ENCODE data around the gene MYO5B.
"Not testable (repeated sequence)": the region's sequence is repeated elsewhere in the genome, so short reads cannot be mapped to it uniquely, and the experiment has no call there.

Gene MYO5B

DNA sequence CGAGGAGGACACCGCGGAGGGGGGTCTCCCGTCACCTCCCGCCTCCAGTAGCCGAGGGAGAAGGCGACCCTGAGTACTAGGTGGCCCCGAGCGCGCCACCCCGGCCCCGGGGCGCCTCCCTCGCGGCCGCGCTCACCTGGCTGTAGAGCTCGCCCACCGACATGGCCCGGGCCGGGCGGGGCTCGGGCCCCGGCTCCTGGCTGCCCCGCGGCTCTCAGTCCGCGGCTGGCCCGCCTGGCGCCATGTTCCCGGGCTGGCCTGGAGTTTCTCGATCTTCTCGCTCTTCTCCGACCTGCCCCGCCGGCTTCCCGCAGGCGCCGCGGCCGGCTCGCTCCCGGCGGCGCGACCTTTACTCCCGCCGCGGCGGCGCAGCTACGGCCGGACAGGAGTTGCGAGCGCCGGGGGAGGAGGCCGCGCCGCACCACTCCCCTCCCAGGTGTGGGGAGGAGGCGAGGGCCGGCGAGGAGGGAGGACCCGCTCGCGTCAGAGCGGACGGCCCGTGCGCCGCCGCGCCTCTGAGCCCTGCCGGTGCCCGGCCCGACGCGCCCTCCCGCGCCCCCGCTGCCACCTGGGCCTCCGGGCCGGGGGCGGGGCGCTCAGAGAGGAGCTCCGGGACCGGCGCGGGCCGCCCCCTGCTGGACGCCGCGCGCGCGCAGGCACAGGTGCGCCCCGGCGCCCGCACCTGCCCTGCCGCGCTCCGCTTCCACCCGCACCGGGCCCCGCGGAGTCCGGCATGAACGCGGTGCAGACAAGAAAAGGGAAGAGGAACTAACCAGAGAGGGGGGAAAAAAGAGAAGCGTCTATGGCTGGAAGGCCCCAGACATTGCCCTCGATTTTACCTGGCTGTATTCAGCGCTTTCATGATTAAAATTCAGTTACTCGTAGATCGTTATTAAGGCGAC, at the start of gene MYO5B:
Gene MYO5B (minus strand): TSS at position 517 of the 902 bp plus-strand sequence. CDS start 354 bp downstream, at position 163.
- peak; percentile 60 to 89 (median 81) for DNase-seq

DNA sequence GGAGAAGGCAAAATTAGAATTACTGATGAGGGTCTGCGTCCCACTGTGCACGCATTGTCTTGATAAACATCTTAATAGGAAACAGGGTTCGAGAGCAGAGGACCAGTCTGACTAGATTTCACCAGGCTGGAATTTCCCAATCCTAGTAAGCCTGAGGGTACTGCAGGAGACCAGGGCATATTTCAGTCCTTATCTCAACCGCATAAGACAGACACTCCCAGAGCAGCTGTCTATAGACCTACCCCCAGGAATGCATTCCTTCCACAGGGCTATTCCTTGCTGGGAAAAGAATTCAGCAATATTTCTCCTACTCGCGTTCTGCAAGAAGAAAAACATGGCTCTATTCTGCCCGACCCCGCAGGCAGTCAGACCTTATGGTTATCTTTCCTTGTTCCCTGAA, 46.8 kb upstream of the MYO5B start:
- DNase-seq, result not testable (repeated sequence)

DNA sequence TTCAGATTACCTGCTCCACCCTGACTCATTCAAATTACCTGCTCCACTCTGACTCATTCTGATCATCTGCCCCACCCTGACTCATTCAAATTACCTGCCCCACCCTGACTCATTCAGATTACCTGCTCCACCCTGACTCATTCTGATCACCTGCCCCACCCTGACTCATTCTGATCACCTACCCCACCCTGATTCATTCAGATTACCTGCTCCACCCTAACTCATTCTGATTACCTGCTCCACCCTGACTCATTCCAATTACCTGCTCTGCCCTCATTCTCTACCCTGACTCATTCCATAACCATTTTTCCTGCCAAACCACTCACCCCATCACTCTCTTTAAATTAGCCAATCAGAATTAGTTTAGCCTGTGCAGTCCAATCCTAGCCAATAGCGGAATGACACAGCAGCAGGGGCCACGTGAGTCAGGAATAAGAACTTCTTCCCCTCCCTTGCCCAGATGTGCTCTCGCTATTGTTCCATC, 45.2 kb upstream of the MYO5B start:
- DNase-seq, result no peak

DNA sequence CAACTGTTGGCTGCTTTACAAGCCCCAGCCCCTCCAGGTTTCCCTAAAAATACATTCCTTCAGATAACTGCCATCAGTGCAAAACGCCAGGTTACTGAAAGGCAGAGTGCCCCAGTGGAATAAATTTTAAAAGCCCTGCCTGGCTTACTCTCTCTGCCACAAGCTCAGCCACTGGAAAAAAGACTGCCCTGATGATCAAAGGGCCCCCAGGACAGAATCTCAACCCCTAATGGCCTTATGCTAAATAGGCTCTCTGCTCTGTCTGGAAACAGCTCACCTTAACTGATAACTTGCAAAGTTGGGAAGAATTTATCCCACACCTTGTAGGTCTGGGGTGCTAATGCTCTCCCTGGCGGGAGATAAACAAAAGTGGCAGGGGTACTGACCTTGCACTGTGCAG, 37.5 kb upstream of the MYO5B start:
- no peak for DNase-seq

DNA sequence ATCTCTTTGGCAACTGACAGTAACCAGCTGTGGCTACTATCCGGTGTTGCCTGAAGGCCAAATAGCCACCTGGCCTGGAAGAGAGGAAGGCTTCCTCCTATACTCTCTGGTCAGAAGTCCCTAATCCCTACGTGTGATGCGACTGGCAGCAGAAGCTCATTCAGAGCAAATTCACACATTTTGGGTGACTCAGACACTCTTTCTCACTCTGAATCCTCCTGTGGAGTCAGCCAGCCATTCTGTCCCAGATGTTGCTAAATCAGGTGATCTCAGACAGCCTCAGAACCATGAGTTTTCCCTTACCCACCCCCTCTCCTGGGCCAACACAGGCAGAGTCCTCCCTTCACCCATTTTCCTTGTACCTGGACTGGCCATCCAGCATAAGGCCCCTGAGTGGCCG, 36.7 kb upstream of the MYO5B start:
- DNase-seq, result no peak

DNA sequence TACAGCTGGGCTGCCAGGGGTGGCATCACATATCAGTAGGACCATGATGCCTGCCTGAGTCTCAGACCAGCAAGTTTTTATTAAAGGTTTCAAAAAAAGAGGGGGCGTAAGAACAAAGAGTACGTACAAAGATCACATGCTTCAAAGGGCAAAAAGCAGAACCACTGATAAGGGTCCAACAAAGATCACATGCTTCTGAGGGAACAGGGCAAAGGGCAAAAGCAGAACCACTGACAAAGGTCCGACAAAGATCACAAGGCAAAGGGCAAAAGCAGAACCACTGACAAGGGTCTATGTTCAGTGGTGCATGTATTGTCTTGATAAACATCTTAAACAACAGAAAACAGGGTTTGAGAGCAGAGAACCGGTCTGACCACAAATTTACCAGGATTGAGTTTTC, 25.3 kb upstream of the MYO5B start:
- DNase-seq, result not testable (repeated sequence)

DNA sequence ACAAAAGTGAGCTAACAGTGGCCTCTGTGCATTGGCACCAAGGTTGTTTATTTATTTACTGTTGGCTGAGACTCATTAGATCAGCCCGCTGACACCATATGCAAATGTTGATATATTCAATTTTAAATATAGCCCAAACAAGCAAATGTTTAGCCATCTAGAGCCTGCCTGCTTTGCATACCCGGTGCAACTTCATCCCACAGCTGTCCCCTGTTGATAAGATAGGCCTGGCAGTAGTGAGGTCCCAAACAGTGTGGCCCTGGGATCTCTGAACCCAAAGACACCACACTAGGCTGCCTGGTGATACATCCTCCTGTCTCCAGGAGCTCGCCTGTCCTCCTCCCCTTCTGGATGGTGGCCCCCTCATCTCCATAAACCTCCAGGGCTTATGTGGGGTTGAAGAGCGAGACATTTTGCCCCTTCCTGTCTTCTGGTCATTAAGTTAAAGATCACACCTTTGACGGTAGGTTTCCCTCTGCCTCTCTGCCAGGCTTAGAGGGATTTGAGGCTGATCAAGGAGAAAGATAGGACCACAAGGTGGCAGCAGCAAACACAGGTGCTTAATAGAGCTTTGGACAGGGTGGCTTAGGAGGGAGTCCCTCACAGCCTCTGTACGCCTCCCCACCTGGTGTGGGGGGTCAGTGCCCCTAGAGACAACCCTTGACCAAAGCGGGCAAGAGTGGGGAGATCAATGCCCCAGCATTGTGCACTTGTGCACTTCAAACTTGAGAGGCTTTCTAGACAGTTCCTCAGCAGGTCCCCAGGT, 23.7 kb upstream of the MYO5B start:
- DNase-seq, result peak in 1 of 3 experiments; percentile 40

DNA sequence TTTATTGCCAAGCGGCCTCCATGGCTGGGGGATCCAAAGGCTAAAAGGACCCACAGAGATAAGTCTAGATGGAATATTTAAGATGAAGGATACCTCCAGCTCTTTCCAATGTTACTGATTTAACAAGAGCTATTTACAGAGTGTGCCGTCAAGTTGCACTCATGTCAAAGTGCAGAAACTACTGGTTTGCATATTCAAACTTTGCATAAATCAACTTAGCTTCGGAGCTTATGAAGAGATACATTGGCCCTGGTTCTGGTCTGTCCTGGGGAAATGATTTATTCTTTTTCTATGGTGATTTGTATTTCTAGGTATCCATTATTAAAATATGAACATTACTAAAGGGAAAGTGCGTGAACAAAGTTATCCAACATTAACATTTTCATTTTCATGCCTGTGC, 14.4 kb upstream of the MYO5B start:
- no peak for DNase-seq

DNA sequence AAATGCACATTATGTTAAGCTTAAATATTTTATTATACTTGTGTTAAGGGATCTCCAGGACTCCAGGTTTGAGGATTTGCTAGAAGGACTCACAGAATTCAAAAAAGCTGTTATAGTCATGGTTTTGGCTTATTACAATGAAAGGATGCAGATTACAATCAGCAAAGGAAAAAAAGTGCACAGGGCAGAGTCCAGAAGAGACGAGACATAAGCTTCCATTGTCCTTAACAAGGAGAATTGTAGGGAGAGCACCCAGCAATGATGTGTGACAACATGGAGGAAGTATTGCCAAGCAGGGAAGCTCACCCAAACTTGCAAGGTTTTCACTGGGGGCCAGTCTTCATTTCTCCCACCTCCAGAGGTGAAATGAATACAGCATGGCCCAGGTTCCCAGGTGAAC, 12.8 kb upstream of the MYO5B start:
- no peak for DNase-seq

DNA sequence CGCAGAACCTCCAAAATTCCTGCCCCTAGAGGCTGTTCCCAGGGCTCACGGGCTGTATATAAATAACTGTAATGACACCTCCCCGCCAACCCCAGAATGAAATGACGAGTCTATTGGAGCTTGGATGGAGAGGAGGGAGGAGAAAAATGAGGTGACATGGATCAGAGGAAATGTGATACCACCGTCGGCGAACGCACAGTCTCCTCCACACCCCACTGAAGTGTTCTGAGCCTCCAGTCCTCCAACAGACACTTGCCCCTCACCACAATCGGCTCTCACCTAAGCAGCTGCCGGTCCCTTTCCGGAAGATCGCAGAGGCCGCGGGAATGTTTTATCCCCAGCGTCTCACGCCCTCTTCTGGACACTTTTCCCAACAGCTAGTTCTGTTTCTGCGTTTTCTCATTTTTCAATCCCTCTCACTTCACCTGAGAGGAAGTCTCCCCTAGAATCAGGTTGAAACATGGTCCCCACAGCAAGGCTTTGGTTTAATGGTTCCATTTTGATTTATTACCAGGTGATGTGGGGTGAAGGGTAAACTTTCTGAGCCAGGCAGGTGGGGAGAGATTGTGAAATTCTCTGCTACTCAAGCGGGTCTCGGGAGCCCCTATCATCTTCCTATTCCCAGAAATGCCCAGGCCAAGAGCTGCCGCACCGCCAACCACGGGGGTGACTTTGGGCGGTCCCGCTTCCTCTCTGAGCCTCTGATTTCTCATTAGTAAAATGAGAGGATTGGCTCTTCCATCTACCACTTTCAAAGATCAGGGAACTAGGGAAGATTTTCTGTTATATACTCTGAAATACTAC, 9.1 kb upstream of the MYO5B start:
- peak; percentile 78 to 90 (median 85) for DNase-seq

DNA sequence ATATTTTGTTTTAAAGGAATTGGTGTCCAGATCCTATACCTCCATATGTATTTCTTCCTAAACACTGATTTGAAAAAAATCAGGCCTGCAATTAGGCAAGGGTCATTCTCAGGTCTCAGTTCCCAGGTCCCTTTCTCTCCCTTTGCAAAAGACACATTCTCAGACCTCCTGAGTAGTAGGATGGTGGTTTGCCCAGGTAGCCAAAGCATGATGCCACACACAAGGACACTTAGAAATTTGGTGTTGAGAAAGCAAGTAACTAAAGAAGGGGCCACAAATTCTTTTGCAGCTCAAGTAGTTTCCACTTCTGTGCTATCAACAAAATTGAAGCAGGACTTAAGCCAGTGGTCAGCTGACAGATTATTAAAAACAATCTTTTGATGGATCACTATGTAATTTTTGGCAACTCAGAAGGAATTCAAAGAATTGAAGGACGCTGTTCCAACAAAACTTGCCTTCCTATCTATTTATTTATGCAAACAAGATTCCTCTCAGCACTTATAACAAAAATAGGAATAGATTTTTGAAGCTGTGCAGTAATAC, 6.6 kb upstream of the MYO5B start:
- no peak for DNase-seq

DNA sequence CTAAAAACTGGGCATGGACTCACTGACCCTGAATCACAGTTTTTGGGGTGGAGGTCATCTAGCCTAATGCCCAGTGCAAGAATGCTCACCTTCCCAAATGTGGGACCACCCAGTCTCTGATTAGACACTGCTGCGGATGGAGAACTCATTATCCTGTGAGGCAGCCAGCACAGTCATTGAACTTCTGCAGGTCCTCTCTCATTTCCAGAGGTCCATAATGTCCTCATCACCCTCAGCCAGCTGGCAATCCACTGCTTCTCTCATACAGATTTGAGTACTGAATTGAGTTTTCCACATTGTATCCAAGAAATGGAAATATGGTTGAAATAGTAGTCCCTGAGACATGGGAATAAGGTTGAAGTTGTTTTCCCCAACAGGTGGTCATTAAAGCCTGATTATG, 5.0 kb upstream of the MYO5B start:
- no peak for DNase-seq

DNA sequence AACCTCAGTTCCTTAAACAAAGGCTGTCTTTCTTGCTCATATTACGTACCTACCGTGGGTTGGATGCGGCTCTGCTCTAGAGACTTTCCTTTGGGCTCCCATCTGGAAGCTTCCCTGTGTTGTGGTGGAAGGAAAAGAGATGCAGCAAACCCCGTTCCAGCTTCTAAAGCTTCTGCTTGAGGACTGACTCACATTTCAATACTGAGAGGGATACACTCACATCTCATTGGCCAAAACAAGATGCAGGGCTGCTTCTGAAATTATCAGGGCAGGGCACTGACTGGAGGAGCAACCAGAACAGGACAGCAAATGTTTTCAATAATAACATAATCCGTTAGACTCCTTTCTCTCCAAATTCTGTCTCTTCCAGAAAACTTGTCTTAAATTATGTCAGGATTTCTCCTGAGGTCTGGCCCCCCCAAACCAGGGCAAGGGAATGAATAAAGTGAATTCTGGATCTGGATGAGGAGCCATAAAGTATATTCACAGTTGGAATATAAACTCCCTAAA, 4.5 kb upstream of the MYO5B start:
- no peak for DNase-seq

DNA sequence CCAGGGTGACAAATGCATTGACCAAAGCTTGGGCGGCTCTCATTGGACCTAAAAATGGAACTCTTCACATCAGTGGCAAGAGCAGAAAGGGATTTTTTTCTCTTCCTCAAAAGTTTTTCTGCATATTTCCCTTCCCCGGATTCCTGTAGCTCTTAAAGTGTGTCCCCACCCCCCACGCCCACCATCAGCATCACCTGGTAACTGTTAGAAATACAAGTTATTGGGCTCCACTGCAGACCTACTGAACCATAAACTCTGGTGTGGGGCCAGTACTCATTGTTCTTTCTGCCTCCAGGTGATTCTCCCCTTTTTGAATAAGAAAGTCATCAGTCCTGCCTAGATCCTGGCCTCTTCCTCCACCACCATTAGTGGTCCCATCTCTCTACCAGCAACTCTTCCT, 1.3 kb upstream of the MYO5B start:
- DNase-seq, result no peak

DNA sequence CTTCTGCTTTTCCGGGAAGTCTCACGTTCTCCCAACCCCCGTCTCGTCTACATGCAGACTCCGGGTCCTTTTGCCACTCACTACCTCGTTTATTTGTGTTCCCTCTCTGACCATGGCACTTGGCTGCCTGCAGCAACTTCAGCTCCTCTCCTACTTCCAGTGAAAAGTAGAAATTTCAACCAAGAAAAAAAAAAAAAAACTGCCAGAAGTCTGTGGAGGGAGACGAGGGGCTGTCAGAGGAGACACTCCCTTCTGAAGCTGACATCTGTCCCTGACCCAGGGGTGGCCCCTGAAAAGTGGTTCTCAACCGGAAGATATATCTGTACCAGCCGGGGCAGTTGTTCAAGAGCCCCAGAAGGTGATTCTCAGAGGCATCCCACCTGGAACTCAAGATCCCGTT, 742 bp upstream of the MYO5B start:
- DNase-seq, result no peak

DNA sequence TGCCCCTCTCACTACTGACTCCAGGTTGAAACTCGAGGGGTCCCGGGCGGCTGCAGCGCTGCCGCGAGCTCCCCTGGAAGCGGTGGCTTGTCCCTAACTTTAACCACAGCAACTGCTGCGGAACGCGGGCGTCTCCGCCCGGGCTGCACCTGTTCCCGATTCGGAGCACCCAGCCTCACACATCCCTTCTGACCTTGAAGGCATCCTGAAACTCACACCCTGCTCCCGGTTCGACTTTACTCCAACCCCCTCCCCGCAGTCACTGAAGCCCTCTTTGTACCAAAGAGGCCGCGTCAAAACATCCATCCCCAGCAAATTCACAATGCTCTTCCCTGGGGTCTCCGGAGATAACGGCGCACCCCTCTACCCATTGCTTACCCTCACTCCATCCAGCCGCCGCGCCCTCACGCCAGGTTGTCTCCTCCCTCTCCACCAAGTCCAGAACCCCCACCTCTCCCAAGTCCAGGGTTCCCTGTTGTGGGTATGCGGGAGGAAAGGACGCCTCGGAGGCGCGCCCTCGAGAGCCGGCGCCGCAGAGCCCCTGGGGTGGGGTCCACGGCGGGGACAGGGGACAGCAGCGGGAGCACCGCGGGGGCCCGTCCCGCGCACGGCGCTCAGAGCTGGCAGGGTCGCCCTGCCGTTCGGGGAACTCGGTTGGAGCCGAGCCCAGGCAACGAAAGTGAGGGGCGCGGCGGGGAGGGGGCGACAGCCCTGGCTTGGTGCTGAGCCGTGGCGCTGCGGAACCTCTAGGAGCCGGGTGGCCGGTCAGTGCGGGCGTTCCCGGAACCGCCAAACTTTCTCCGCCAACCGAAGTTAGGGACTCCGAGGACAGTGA, 934 bp downstream of the MYO5B start:
- DNase-seq, result peak in 2 of 3 experiments; percentile 49 to 65

DNA sequence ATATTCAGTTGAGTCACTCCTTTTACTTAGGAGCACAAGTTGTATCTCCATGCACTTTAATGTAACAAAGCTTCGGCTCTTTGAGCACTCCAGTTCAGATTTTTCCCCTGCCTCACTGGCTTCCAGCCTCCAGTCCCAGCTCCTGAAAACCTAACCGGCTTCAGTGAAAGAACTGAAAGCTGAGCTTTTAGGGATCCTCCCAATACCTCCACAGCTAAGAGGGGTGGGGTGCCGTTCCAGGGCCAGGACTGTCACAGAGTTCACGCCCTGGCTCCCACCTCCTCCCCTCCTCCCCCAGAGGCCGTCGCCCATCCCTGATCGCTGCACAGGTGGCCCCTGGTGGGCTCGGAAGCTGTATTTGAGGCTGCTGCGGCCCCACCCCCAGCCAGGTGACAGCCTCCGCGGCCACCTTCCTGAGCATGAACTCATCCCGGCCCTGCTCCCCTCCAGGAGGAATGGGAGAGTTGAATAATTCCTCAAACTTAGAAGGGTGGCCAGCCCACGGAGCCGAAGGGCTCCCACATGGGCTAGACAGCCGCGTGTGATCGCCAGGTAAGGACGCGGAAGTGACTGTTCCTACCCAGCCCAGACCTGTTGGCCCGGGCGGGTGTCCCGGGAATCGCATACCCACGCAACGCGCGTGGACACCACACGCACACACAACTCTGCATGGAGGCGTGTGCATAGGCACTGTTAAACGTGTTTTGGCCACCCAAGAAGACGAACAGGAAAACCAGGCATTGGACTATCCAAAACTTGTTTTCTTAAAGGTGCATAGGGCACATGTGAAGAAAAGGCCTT, 1.8 kb downstream of the MYO5B start:
- no peak for DNase-seq

DNA sequence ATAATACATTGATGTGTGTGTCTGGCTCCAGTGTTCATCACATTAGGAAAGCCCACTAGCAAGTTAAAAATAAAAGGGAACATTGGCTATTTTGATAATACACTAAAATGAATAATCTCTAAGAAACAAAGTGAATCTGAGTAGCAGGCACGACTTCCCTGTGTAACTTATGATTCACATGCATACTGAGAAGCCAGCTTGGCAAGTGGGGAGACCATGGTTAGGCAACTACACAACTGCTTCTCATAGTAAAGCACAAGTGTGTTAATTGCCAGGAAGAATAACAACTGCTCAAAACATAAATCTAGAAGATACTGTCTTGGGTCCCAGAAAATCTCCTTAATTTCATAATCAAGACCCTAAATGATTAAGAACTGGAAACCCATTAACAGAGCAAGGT, 4.0 kb downstream of the MYO5B start:
- no peak for DNase-seq

DNA sequence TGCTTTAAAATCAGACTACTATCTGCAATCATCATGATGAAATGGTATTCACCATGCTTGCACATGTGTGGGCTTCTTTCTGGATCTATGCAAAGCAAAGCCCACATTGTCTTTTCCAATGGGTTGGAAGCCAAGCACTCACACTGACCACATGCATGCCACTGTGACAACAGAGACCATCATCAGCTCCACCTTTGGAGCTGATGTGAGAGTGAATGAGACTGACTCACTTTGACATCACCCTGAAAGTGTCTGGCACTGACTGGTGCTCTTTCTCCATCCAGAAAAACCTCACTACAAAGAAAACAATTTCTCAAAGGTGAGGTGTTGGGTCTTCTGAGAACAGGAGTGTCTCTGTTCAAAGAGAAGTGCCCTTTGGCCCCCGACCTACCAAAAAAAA, 4.7 kb downstream of the MYO5B start:
- DNase-seq, result no peak

DNA sequence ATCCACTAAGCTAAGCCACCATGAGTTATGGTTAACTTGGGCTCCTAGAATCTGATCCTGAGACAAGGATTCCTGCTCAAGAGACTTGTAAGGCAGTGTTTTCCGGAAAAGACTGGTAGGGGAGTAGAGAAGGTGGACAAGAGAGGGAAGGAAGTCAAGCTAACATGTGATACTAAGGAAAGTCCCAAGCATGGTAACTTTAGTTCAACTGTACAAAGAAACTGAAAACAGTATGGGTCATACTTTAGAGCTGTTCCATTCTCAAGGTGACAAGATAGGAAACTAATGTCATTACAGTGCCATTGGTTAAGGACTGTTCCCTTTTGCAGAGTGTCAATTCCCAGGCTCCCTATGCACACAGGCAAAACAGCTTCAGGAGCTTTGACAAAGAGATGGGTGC, 5.8 kb downstream of the MYO5B start:
- no peak for DNase-seq

DNA sequence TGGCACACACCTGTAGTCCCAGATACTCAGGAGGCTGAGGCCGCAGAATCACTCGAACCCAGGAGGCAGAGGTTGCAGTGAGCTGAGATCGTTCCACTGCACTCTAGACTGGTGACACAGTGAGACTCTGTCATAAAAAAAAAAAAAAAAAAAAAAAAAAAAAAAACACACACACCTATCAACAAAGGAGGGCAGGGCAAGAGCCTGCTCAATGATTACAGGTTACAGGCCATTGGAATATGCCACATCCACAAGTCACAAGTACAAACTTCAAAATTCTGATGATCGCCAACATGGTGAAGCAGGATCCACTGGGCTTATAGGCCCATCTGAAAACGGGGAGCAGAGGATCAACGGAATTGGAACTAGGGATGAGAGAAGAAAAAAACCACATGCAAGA, 6.3 kb downstream of the MYO5B start:
- DNase-seq, result no peak
